Right atrium auricular region (tissue), 2 donors: Measurements from ENCODE around the gene ZNF668. TPM values are rescaled to one million over a fixed set of nuclear protein-coding genes. Genes with fewer than 3 reads are reported as not detected.

Experiments used
- DNase-seq: peaks from one replicate; pipeline ENCODE4 v3.0.0-alpha.2; 2019; ENCODE audit warnings: low spot score
- H3K27ac ChIP-seq, 2 donors: fragments of 200-600 bp; sonication (generic); 1 replicate in 1 of 2; 2 replicates in 1 of 2; pipeline ENCODE4 v1.5.1; 2016 to 2019
- H3K27me3 ChIP-seq, 2 donors: fragments of 200-600 bp; sonication (generic); one replicate each; pipeline versions ENCODE4 v1.5.1 to v1.6.0; 2017 to 2019
- H3K36me3 ChIP-seq: fragments of 200-600 bp; sonication (generic); one replicate; pipeline ENCODE4 v1.5.1; 2016
- H3K4me1 ChIP-seq, 2 donors: fragments of 200-600 bp; sonication (generic); one replicate each; pipeline versions ENCODE4 v1.5.1 to v1.6.0; 2017 to 2019
- H3K4me3 ChIP-seq, 2 donors: fragments of 200-600 bp; sonication (generic); 1 replicate in 1 of 2; 2 replicates in 1 of 2; pipeline ENCODE4 v1.5.1; 2017 to 2019; ENCODE audit warnings: mild to moderate bottlenecking in 1 of 2, moderate library complexity in 1 of 2
- H3K9me3 ChIP-seq, 2 donors: fragments of 200-600 bp; sonication (generic); one replicate each; pipeline ENCODE4 v1.5.1; 2019
- CTCF ChIP-seq, 2 donors: fragments of 200-600 bp; sonication (generic); IDR thresholded peaks; one replicate each; pipeline ENCODE4 v1.5.1; 2019; ENCODE audit warnings: antibody characterized with exemption in 2 of 2
- total RNA-seq, 2 donors: library from RNA; depleted of rRNA; stranded (reverse); fragments of >200 nt; gene quantifications; one replicate each; pipeline ENCODE4 v1.1.0, GENCODE V29; 2016

The ZNF668 gene
- total RNA-seq, result 1 to 10 TPM; 7.4 to 9.2 TPM

GRCh38 chr16:31073970-31074813, at the start of gene ZNF668, which contains the start of gene ZNF646:
ZNF668 (minus strand) TSS chr16:31074240; CDS start chr16:31064459, 9,781 bp downstream.
ZNF646 (plus strand) TSS chr16:31074422; CDS start chr16:31076325, 1,903 bp downstream.
- no peaks in the 10 kb centered on the region for H3K9me3 ChIP-seq
- peak; percentile 98 for DNase-seq
- no peak for TF ChIP-seq CTCF (IDR thresholded peaks at IDR 0.05)
- H3K4me1 ChIP-seq, result peaks cover 0 to 27% of the 10 kb centered on the region in 2 donors
- H3K27me3 ChIP-seq, result no peaks in the 10 kb centered on the region
- H3K36me3 ChIP-seq, result peaks cover 29% of the 10 kb centered on the region
- H3K4me3 ChIP-seq, result peak within 1 kb of the TSS; percentile 96 to 98
- H3K27ac ChIP-seq, result peak within 1 kb of the TSS; percentile 92 to 94

DNA sequence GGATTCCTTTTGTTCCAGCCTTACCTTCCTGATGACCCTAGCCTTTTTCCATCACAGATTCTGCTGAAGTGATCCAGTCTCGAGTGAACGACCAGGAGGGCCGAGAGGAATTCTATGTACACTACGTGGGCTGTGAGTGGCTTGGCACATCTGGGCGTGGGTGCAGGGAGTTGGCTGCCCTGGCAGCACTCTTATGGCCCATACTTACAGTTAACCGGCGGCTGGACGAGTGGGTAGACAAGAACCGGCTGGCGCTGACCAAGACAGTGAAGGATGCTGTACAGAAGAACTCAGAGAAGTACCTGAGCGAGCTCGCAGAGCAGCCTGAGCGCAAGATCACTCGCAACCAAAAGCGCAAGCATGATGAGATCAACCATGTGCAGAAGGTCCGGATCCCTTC, 46.1 kb upstream of the ZNF668 start:
- no peaks in the 10 kb centered on the region for H3K9me3 ChIP-seq
- H3K4me1 ChIP-seq, result peaks cover 0 to 28% of the 10 kb centered on the region in 2 donors
- DNase-seq, result no peak
- no peaks in the 10 kb centered on the region for H3K27me3 ChIP-seq
- TF ChIP-seq CTCF (IDR thresholded peaks at IDR 0.05), result no peak
- H3K4me3 ChIP-seq, result no peak overlapping the region
- H3K27ac ChIP-seq, result no peak overlapping the region
- peaks cover 62% of the 10 kb centered on the region for H3K36me3 ChIP-seq

GRCh38 chr16:31118223-31119155, 44.4 kb upstream of the ZNF668 start:
- TF ChIP-seq CTCF (IDR thresholded peaks at IDR 0.05), result no peak
- peak overlapping the region; percentile 93 to 99 for H3K27ac ChIP-seq
- H3K4me1 ChIP-seq, result peaks cover 0 to 36% of the 10 kb centered on the region in 2 donors
- H3K27me3 ChIP-seq, result no peaks in the 10 kb centered on the region
- no peak for DNase-seq
- H3K9me3 ChIP-seq, result no peaks in the 10 kb centered on the region
- peak overlapping the region; percentile 80 to 86 for H3K4me3 ChIP-seq
- H3K36me3 ChIP-seq, result peaks cover 47% of the 10 kb centered on the region

GRCh38 chr16:31117384-31118222, 43.6 kb upstream of the ZNF668 start, which contains the start of gene KAT8:
KAT8 (plus strand) TSS chr16:31117664; CDS start chr16:31117682, 18 bp downstream.
- Histone ChIP-seq H3K4me1 (peaks cover 0 to 45% of the 10 kb centered on the region in 2 donors), H3K4me3 (peak within 1 kb of the TSS; percentile 80 to 86), H3K9me3 (no peaks in the 10 kb centered on the region), H3K27ac (peak within 1 kb of the TSS; percentile 93 to 99), H3K36me3 (peaks cover 39% of the 10 kb centered on the region), H3K27me3 (no peaks in the 10 kb centered on the region)
- no peak for TF ChIP-seq CTCF (IDR thresholded peaks at IDR 0.05)
- peak; percentile 99 for DNase-seq

DNA sequence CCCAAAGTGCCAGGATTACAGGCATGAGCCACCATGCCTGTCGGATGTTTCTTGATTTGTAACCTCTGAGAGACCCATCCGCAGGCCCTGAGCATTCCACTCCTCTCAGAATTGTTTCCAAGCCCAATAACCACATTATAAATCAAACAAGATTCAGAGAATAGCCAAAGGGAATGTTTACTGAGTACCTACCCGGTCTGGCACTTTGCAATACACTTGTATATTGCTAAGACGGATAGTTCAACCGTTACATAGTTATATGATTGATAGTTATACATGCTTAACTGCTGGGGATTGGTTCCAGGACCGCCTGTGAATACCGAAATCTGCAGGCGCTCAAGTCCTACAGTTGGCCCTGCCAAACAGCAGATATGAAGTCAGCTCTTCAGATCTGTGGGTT, 40.4 kb upstream of the ZNF668 start:
- no peaks in the 10 kb centered on the region for H3K27me3 ChIP-seq
- no peak for TF ChIP-seq CTCF (IDR thresholded peaks at IDR 0.05)
- no peak for DNase-seq
- peaks cover 35% of the 10 kb centered on the region for H3K36me3 ChIP-seq
- H3K9me3 ChIP-seq, result no peaks in the 10 kb centered on the region
- H3K4me1 ChIP-seq, result peaks cover 0 to 48% of the 10 kb centered on the region in 2 donors
- H3K4me3 ChIP-seq, result no peak overlapping the region
- peak overlapping the region in 1 of 2 donors; percentile 70 for H3K27ac ChIP-seq
